Coronary artery (tissue), 2 donors: ENCODE results near the gene SPTBN1.

Source experiments
- DNase-seq: peaks from one replicate; pipeline ENCODE4 v3.0.0-alpha.2; 2017; ENCODE audit warnings: low spot score
- H3K27ac ChIP-seq, 2 donors: fragments of 200-600 bp; sonication (generic); one replicate each; pipeline ENCODE4 v1.5.1; 2016 to 2019
- H3K4me3 ChIP-seq: fragments of 200-600 bp; sonication (generic); 2 replicates; pipeline ENCODE4 v1.5.1; 2016; ENCODE audit warnings: mild to moderate bottlenecking, moderate library complexity
- CTCF ChIP-seq: fragments of 200-600 bp; sonication (generic); IDR thresholded peaks from one replicate; pipeline ENCODE4 v1.5.1; 2019; ENCODE audit warnings: antibody characterized with exemption

The SPTBN1 gene

GRCh38 chr2:54672590-54673456 is 216.7 kb downstream of the SPTBN1 start:
- Histone ChIP-seq H3K4me3 (peak overlapping the region; percentile 13), H3K27ac (peak overlapping the region; percentile 72 to 84)
- no peak for DNase-seq
- TF ChIP-seq CTCF: no peak

DNA sequence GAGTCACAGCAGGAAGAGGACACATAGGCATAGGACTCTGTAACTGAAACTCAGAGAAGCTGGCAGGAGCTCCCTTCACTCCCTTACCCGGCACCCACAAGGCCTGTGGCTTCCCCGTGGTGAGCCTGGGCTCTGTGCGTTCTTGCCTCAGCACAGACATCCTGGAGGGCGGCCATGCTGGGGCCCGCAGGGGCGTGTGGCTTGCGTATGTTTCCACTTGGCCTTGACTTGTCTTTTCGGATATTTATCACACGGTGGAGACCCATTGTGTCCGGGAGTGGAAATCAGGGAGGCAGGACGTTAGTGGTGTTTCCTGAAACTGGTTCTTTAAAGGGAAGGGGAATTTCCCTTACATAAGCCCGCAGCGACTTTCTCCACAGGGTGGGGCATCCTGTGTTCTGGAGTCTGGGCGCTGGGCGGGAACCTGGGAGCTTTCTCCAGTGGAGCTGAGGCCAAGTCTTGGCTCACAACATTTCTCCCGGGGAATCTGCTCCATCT is 217.4 kb downstream of the SPTBN1 start:
- peak overlapping the region; percentile 13 for H3K4me3 ChIP-seq
- TF ChIP-seq CTCF: no peak
- DNase-seq: peak; percentile 90

DNA sequence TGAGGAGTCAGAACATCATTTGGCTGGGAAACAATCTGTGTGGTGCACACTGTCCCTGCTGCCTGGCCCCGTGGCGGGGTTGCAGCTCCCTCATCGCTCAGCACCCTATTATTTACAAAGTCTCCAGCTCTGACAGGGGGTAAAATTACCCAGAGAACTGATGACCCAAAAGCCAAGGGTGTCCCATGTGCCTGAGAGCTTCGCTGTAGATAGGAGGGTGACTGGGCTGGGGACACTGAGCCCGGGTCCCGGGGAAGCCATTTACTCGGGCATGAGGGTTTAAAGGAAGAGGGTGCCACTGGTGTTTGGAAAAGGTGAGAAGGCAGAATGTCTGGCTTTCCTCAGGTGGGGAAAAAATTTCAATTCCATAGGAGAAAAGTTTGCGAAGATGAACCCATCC is 219.2 kb downstream of the SPTBN1 start:
- Histone ChIP-seq H3K4me3 (no peak overlapping the region), H3K27ac (no peak overlapping the region)
- DNase-seq: no peak
- no peak for TF ChIP-seq CTCF

More for the DNA sequence above, 217.4 kb downstream of the SPTBN1 start:
- peak overlapping the region; percentile 72 to 84 for H3K27ac ChIP-seq

DNA sequence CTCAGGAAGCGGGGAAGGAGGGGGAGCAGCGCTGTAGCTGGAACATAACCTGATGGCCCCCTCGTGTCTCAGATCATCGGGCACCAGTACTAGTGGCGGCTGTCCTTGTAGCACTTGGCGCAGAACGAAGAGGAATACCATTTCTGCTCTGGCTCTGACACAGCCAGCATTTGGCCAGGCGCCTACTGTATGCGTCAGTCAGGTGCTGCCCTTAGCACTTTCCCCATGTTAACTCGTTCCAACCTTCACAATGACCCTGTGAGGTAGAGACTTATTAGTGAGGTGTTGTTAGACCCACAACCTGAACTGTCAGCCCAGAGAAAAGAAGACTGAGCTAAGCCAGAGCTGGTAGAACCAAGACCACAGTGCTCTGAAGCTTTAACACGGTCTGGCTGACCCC is 219.6 kb downstream of the SPTBN1 start:
- DNase-seq: no peak
- TF ChIP-seq CTCF: no peak

DNA sequence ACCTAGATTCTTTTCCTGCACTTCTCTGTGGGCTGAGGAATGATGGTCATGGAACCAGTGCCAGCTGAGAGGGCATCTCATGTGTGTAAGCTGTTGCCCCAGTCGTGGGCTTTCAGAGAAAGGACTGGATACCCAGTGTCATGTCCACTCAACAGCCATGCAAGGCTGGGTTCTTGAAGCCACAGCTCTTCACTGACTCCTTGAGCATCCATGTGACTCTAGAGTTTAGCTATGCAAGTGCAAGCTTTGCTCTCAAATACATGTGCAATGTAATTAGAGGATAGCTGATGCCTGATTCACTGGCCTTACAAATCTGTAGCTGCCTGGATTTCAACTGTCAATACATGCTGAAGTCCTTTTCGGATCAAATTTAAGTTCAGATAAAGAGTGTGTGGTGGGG is 220.5 kb downstream of the SPTBN1 start:
- TF ChIP-seq CTCF: no peak
- no peak for DNase-seq
- no peak overlapping the region for H3K27ac ChIP-seq
- no peak overlapping the region for H3K4me3 ChIP-seq

More for the DNA sequence above, 219.6 kb downstream of the SPTBN1 start:
- Histone ChIP-seq H3K4me3 (no peak overlapping the region), H3K27ac (no peak overlapping the region)

DNA sequence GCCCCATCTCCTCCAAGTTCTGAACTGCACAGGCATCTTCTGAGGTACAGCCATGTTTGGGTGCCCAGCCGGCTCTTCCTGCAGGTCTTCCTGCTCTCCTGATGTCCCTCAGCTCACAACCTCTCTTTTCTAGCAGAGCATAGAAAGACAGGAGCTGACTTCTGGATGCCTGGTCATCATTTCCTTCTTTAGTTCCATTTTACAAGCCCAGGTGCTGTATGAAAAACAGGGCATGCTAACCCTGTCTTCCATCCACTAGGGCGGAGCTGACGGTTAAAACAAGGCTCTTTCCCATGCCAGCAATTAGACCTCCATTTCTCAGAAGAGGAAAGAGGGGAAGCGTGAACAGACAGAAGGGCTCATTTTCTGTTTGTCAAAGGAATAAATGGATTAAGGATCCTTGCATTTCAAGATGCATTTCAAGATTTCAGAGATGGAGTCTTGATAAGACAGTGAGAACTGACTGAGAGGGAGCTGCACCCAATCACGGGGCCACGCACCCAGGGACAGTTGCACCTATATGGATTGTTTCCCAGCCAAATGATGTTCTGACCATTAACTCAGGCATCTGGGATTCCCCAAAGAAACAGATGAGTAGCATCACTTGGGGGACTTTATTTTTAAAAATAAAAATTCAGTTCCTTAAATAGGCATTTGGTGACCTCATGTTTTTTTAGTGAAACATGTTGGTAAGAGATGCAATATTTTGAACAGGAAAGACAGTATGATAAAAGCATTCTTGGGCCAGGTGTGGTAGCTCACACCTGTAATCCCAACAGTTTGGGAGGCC is 221.5 kb downstream of the SPTBN1 start:
- DNase-seq: no peak

More for the DNA sequence above, 221.5 kb downstream of the SPTBN1 start:
- Histone ChIP-seq H3K27ac (no peak overlapping the region), H3K4me3 (no peak overlapping the region)
- no peak for TF ChIP-seq CTCF
